Suprapubic skin (tissue), 3 donors: Measurements from ENCODE around the gene PLEKHS1.

Experiments used
- EP300 ChIP-seq: sonication (generic); formaldehyde crosslinking; IDR thresholded peaks from one replicate; pipeline ENCODE4 v1.6.1; 2017; ENCODE audit warnings: antibody characterized with exemption
- POLR2A ChIP-seq, 2 donors: fragments of 450-650 bp; IDR thresholded peaks; one replicate each; pipeline ENCODE4 v1.6.1; 2017; ENCODE audit warnings: antibody characterized with exemption in 2 of 2, mild to moderate bottlenecking in 2 of 2, moderate library complexity in 2 of 2
- TF ChIP-seq, protein P1 (sequence below), 2 donors: fragments of 200-600 bp in 1 of 2; fragments of 450-650 bp in 1 of 2; sonication (generic) in 1 of 2; IDR thresholded peaks; one replicate each; pipeline ENCODE4 v1.5.1; 2016 to 2019; ENCODE audit warnings: antibody characterized with exemption in 2 of 2, mild to moderate bottlenecking in 1 of 2, moderate library complexity in 1 of 2

DNA sequence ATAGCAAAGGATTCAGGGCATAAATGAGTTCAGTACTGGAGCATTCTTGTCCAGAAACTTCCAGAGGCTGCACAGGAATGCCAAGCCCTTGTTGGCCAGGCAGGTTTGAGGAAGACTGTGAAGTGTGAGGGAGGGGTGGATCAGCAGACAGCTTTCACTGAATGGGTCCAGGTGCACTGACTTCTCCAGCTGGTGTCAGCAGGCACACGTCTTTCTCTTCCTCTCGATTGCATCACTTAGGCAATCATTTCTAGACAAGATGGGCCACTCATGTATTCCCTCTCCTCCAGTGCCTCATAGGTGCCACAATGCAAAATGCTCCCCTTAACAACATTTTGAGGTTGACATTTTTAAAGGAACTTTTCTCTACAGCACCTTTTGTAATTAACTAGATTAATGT, 15.6 kb upstream of the PLEKHS1 start:
- no peak for TF ChIP-seq EP300
- TF ChIP-seq, protein P1, sequence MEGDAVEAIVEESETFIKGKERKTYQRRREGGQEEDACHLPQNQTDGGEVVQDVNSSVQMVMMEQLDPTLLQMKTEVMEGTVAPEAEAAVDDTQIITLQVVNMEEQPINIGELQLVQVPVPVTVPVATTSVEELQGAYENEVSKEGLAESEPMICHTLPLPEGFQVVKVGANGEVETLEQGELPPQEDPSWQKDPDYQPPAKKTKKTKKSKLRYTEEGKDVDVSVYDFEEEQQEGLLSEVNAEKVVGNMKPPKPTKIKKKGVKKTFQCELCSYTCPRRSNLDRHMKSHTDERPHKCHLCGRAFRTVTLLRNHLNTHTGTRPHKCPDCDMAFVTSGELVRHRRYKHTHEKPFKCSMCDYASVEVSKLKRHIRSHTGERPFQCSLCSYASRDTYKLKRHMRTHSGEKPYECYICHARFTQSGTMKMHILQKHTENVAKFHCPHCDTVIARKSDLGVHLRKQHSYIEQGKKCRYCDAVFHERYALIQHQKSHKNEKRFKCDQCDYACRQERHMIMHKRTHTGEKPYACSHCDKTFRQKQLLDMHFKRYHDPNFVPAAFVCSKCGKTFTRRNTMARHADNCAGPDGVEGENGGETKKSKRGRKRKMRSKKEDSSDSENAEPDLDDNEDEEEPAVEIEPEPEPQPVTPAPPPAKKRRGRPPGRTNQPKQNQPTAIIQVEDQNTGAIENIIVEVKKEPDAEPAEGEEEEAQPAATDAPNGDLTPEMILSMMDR (IDR thresholded peaks at IDR 0.05): no peak
- TF ChIP-seq POLR2A (IDR thresholded peaks at IDR 0.05): no peak
